ENCODE results near the gene TCF25. TPM values are rescaled to one million over a fixed set of nuclear protein-coding genes. Genes with fewer than 3 reads are reported as not detected.
"Not testable (repeated sequence)": the region's sequence is repeated elsewhere in the genome, so short reads cannot be mapped to it uniquely, and the experiment has no call there.

TCF25 gene
- total RNA-seq, 1 donor from 2014 or later, result 162 TPM

DNA sequence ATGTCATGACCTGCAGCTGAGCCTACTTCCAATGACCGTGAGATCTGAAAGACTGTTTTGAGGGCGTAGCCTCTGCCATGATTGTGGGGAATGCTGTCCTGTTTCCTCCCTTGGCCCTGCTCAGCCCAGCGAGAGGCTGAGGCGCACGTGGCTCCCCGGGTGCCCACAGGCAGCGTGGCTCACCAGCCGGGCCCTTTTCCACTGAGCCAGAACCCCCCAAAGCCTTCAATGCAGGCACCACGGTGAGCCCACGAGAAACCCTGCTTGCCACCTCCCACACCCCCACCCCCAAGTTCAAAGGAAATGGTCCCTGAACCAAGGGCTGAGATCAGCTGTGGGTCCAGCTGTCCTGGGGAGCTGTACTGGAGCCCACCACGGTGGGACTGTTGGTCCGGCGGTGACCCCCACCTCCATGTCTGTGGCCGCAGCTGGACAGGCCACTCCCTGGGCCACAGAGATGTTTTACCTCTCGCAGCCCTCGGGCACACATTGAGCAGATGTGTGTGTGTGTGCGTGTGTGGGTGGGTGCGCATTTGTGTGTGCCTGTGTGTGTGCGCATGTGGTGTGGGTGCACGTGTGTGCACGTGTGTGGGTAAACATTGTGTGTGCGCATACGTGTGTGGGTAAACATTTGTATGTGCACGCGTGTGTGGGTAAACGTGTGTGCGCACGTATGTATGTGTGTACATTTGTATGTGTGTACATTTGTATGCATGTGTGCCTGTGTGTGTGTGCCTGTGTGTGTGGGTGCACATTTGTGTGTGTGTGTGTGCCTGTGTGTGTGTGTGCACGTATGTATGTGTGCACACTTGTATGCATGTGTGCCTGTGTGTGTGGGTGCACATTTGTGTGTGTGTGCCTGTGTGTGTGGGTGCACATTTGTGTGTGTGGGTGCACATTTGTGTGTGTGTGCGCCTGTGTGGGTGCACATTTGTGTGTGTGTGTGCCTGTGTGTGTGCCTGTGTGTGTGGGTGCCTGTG, 40.3 kb downstream of the TCF25 start:
- DNase-seq (no peak), ATAC-seq (no peak)
- no peaks in the 10 kb centered on the region for H3K27me3 ChIP-seq
- H3K36me3 ChIP-seq, result peaks cover 22% of the 10 kb centered on the region
- no peak overlapping the region for H3K4me3 ChIP-seq
- TF ChIP-seq CTCF (IDR thresholded peaks at IDR 0.05), result no peak
- H3K9me3 ChIP-seq, result no peaks in the 10 kb centered on the region
- H3K27ac ChIP-seq, result no peak overlapping the region
- intact Hi-C loops (cut with DNase I), result no loop called here
- H3K4me1 ChIP-seq, result peaks cover 22% of the 10 kb centered on the region

DNA sequence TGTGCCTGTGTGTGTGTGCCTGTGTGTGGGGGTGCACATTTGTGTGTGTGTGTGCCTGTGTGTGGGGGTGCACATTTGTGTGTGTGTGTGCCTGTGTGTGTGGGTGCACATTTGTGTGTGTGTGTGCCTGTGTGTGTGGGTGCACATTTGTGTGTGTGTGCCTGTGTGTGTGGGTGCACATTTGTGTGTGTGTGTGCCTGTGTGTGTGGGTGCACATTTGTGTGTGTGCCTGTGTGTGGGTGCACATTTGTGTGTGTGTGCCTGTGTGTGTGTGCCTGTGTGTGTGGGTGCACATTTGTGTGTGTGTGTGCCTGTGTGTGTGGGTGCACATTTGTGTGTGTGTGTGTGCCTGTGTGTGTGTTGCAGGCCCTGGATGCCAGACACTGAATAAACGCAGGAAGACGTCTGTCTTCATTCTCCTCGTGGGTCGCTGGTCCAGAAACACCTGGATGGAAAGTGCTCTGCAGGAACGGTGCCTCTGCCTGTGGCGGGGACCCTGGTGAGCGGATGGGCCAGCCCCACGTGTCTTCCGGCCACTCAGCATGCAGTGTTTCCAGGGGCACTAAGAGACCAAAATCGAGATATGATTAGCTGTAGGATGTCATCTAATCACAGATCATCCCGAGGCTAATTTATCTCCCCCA, 41.4 kb downstream of the TCF25 start:
- ATAC-seq; DNase-seq; H3K27me3 ChIP-seq; intact Hi-C loops (cut with DNase I); H3K9me3 ChIP-seq; H3K4me3 ChIP-seq; H3K27ac ChIP-seq: not testable (repeated sequence)
- H3K36me3 ChIP-seq, result peaks cover 16% of the 10 kb centered on the region
- H3K4me1 ChIP-seq, result peaks cover 25% of the 10 kb centered on the region

- Histone ChIP-seq H3K27me3 (no peaks in the 10 kb centered on the region), H3K36me3 (peaks cover 9% of the 10 kb centered on the region), H3K4me3 (no peak overlapping the region), H3K9me3 (no peaks in the 10 kb centered on the region), H3K4me1 (peaks cover 20% of the 10 kb centered on the region), H3K27ac (no peak overlapping the region)
- TF ChIP-seq CTCF (IDR thresholded peaks at IDR 0.05), result no peak
- intact Hi-C loops (cut with DNase I), result no loop called here
- no peak for DNase-seq
- ATAC-seq, result no peak
Observed at GRCh38 chr16:89915303-89916232, 42.2 kb downstream of the TCF25 start.

DNA sequence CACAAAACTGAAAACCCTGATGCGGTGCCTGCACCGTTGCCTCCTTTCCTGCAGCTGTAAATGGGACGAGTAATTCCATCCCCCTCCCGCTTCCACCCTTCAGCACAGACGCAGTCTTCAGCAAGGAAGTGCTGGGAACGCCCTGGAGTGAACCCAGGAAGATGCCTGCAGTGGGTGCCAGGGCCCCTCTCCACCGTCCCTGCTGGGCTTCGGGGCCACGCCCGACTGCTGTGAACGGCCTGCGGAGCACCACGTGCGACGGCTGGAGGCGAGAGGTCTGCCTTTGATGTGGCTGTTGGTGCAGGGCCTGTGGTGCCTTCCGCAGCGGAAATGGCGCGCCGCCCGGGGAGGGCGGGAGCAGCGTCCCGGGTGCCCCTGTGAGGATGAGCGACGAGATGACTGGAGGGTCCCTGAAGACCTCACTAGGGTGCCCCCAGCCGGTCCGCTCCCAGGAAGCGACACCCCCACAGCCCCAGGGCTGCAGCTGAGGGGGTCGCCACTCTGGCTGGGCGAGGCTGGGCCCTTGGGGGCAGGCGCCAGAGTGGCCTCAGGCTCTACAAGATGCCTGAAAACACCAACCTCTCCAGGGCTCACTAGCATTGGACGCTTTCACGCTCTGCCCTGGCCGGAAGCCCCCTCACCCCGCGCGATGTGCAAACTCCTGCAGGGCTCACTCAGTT, 44.5 kb downstream of the TCF25 start:
- H3K36me3 ChIP-seq, result no peaks in the 10 kb centered on the region
- peak; percentile 81 for ATAC-seq
- H3K9me3 ChIP-seq, result no peaks in the 10 kb centered on the region
- H3K4me1 ChIP-seq, result peaks cover 40% of the 10 kb centered on the region
- peaks cover 12% of the 10 kb centered on the region for H3K27me3 ChIP-seq
- DNase-seq, result peak; percentile 89
- no peak for TF ChIP-seq CTCF (IDR thresholded peaks at IDR 0.05)
- intact Hi-C loops (cut with DNase I), result no loop called here
- no peak overlapping the region for H3K27ac ChIP-seq
- H3K4me3 ChIP-seq, result peak overlapping the region; percentile 28

DNA sequence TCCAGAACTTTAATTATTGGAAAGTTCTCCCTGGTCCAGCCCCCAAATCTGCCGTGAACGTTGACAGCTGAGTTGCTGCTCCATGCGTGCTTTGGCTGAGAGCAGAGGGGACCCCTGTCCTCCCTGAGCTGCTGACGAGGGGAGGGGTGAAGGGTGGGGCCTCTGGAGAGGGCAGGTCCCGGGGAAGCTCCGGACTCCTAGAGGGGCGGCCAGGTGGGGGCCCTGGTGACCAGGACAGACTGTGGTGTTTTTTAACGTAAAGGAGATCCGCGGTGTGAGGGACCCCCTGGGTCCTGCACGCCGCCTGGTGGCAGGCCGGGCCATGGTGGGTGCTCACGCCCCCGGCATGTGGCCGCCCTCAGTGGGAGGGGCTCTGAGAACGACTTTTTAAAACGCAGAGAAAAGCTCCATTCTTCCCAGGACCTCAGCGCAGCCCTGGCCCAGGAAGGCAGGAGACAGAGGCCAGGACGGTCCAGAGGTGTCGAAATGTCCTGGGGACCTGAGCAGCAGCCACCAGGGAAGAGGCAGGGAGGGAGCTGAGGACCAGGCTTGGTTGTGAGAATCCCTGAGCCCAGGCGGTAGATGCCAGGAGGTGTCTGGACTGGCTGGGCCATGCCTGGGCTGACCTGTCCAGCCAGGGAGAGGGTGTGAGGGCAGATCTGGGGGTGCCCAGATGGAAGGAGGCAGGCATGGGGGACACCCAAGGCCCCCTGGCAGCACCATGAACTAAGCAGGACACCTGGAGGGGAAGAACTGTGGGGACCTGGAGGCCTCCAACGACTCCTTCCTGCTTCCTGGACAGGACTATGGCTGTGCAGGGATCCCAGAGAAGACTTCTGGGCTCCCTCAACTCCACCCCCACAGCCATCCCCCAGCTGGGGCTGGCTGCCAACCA, 45.3 kb downstream of the TCF25 start, which contains the start of gene MC1R:
TSS of gene MC1R (plus strand) at position 410 of the 895 bp plus-strand sequence. CDS start at position 807, 397 bp downstream.
- peak within 1 kb of the TSS; percentile 28 for H3K4me3 ChIP-seq
- H3K27ac ChIP-seq, result no peak within 1 kb of the TSS
- peaks cover 44% of the 10 kb centered on the region for H3K4me1 ChIP-seq
- DNase-seq (no peak), ATAC-seq (no peak)
- H3K9me3 ChIP-seq, result no peaks in the 10 kb centered on the region
- peaks cover 16% of the 10 kb centered on the region for H3K27me3 ChIP-seq
- no peaks in the 10 kb centered on the region for H3K36me3 ChIP-seq
- intact Hi-C loops (cut with DNase I), result no loop called here
- peak; percentile 30 for TF ChIP-seq CTCF (IDR thresholded peaks at IDR 0.05)
